Coronary artery (tissue), 2 donors: ENCODE data around the gene FADS6.

Source experiments
- DNase-seq: peaks from one replicate; pipeline ENCODE4 v3.0.0-alpha.2; 2017; ENCODE audit warnings: low spot score
- H3K27ac ChIP-seq, 2 donors: fragments of 200-600 bp; sonication (generic); one replicate each; pipeline ENCODE4 v1.5.1; 2016 to 2019
- H3K4me3 ChIP-seq: fragments of 200-600 bp; sonication (generic); 2 replicates; pipeline ENCODE4 v1.5.1; 2016; ENCODE audit warnings: mild to moderate bottlenecking, moderate library complexity
- CTCF ChIP-seq: fragments of 200-600 bp; sonication (generic); IDR thresholded peaks from one replicate; pipeline ENCODE4 v1.5.1; 2019; ENCODE audit warnings: antibody characterized with exemption

FADS6 gene

GRCh38 chr17:74924250-74924948, 31.0 kb upstream of the FADS6 start, which contains the start of gene OTOP2:
TSS of gene OTOP2 (plus strand) at chr17:74924273. CDS start at chr17:74924633, 360 bp downstream.
- peak within 1 kb of the TSS; percentile 62 for H3K4me3 ChIP-seq
- no peak for DNase-seq
- no peak for TF ChIP-seq CTCF
- no peak within 1 kb of the TSS for H3K27ac ChIP-seq

GRCh38 chr17:74923538-74924249, 30.3 kb upstream of the FADS6 start:
- H3K4me3 ChIP-seq: peak overlapping the region; percentile 62
- no peak for DNase-seq
- no peak overlapping the region for H3K27ac ChIP-seq
- TF ChIP-seq CTCF: peak; percentile 48

GRCh38 chr17:74922694-74923537, 29.5 kb upstream of the FADS6 start, which contains the start of gene USH1G:
TSS of gene USH1G (minus strand) at chr17:74923255. CDS start at chr17:74923073, 182 bp downstream.
- DNase-seq: no peak
- TF ChIP-seq CTCF: no peak
- peak within 1 kb of the TSS; percentile 62 for H3K4me3 ChIP-seq
- H3K27ac ChIP-seq: no peak within 1 kb of the TSS

GRCh38 chr17:74922172-74922571, 28.7 kb upstream of the FADS6 start:
- no peak for TF ChIP-seq CTCF
- Histone ChIP-seq H3K27ac (no peak overlapping the region), H3K4me3 (no peak overlapping the region)
- no peak for DNase-seq

GRCh38 chr17:74921769-74922168, 28.3 kb upstream of the FADS6 start:
- no peak for DNase-seq
- TF ChIP-seq CTCF: no peak
- no peak overlapping the region for H3K4me3 ChIP-seq
- no peak overlapping the region for H3K27ac ChIP-seq

- TF ChIP-seq CTCF: no peak
- no peak for DNase-seq
- no peak overlapping the region for H3K27ac ChIP-seq
- H3K4me3 ChIP-seq: no peak overlapping the region
These were observed 27.7 kb upstream of the FADS6 start for GRCh38 chr17:74921026-74921681.
